A549 (cell line): Measurements from ENCODE around the gene POTEM. TPM values are rescaled to one million over a fixed set of nuclear protein-coding genes. Genes with fewer than 3 reads are reported as not detected.
"Not testable (repeated sequence)": the region's sequence is repeated elsewhere in the genome, so short reads cannot be mapped to it uniquely, and the experiment has no call there.

Source experiments
- ATAC-seq, 2 experiments: fragments of 200-7000 bp in 1 of 2; fragments of >200 bp in 1 of 2; cut with Nextera tagmentation in 1 of 2; cut with Tn5 transposase in 1 of 2; 3 replicates each; pipeline versions ENCODE4 v1.8.0 to v1.9.1; 2018 to 2020; ENCODE audit warnings: mild to moderate bottlenecking in 1 of 2, moderate library complexity in 1 of 2
- CTCF ChIA-PET: fragments of 300-600 bp; sonication (Branson Sonifier 250); formaldehyde crosslinking; extraction: SDS; loops from one replicate; lab custom pipeline; 2021; ENCODE audit warnings: antibody characterized with exemption, inconsistent platforms; lab: Yijun Ruan, JAX
- POLR2A ChIA-PET: fragments of 350-600 bp; formaldehyde crosslinking; extraction: SDS; loops from one replicate; lab custom pipeline; 2021; ENCODE audit warnings: antibody characterized with exemption, inconsistent platforms; lab: Yijun Ruan, JAX
- DNase-seq, 2 experiments: peaks; one replicate each; pipeline versions ENCODE4 v3.0.0 to v3.0.0-alpha.2; 2011 to 2016; ENCODE audit warnings: low read depth in 1 of 2, low spot score in 1 of 2
- FAIRE-seq: peaks from 2 replicates; lab custom pipeline; 2011; peaks lifted over from hg19 to GRCh38; lab: Jason Lieb, UNC
- H3K27ac ChIP-seq, 2 experiments: fragments of >200 bp; sonication (Bioruptor Twin); formaldehyde crosslinking; 3 replicates each; pipeline ENCODE4 v1.5.1; 2016 to 2017
- H3K4me1 ChIP-seq: fragments of >200 bp; sonication (Bioruptor Twin); formaldehyde crosslinking; 3 replicates; pipeline ENCODE4 v1.6.1; 2016
- H3K4me2 ChIP-seq: fragments of >200 bp; sonication (Bioruptor Twin); formaldehyde crosslinking; 3 replicates; pipeline ENCODE4 v1.6.1; 2016
- H3K4me3 ChIP-seq: fragments of >200 bp; sonication (Bioruptor Twin); formaldehyde crosslinking; 3 replicates; pipeline ENCODE4 v1.5.1; 2016
- H3K9me3 ChIP-seq: fragments of >200 bp; sonication (Bioruptor Twin); formaldehyde crosslinking; 3 replicates; pipeline ENCODE4 v1.6.1; 2016
- WGBS: methylation state at CpG from one replicate; pipeline ENCODE4 v1.1.6; 2017; ENCODE audit errors: missing lambda C conversion rate; 5-methylcytosine and 5-hydroxymethylcytosine counted together
- polyA minus RNA-seq: library from RNA; depleted of rRNA, polyadenylated mRNA; stranded (reverse); fragments of >200 nt; gene quantifications from 2 replicates; pipeline ENCODE4 v1.2.3, GENCODE V29; 2011; rRNA and poly(A)+ RNA removed
- polyA plus RNA-seq, 4 experiments: library from polyadenylated mRNA; depleted of rRNA in 3 of 4; stranded (reverse); fragments of >200 nt; fragmentation: RNase III in 1 of 4; extraction: RNeasy Plus Mini Kit Qiagen cat#74134 plus additional on column Dnase treatment in 1 of 4; gene quantifications; 2 replicates in 3 of 4; 3 replicates in 1 of 4; pipeline ENCODE4 v1.2.3, GENCODE V29; 2011 to 2017

The POTEM gene
- 0.04 TPM in 1 of 2 replicates, not detected in the other for polyA plus RNA-seq (2011; rRNA removed)
- polyA plus RNA-seq (2012; cell fraction: cytosol; rRNA removed), result not detected in 2 replicates
- polyA plus RNA-seq (2012; cell fraction: nucleus; rRNA removed), result 0.12 TPM in 1 of 2 replicates, not detected in the other
- not detected in 3 replicates for polyA plus RNA-seq (2017; fragmentation: RNase III; extraction: RNeasy Plus Mini Kit Qiagen cat#74134 plus additional on column Dnase treatment)
- not detected in 2 replicates for polyA minus RNA-seq

DNA sequence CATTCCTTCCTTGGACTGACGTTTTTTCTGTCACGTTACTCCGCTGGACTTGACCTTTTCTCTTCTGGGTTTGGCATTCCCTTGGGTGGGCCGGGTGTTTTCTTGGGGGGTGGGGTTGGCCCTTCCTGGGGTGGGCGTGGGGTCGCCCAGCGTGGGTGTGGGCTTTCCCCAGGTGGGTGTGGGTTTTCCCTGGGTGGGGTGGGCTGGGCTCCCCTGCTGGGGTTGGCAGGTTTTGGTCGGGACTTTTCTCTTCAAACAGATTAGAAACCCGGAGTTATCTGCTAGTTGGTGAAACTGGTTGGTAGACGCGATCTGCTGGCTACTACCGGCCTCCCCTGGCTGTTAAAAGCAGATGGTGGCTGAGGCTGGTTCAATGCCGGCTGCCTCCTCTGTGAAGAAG lies at the start of gene POTEM:
POTEM (plus strand) TSS at position 301 of the 400 bp plus-strand sequence; CDS start at position 353, 52 bp downstream.
- H3K27ac ChIP-seq, H3K4me1 ChIP-seq, DNase-seq, POLR2A ChIA-PET, H3K4me3 ChIP-seq, ATAC-seq, H3K4me2 ChIP-seq, FAIRE-seq, H3K9me3 ChIP-seq, CTCF ChIA-PET: not testable (repeated sequence)
- WGBS, result no CpG with 5 or more reads among the region's 13 CpGs

DNA sequence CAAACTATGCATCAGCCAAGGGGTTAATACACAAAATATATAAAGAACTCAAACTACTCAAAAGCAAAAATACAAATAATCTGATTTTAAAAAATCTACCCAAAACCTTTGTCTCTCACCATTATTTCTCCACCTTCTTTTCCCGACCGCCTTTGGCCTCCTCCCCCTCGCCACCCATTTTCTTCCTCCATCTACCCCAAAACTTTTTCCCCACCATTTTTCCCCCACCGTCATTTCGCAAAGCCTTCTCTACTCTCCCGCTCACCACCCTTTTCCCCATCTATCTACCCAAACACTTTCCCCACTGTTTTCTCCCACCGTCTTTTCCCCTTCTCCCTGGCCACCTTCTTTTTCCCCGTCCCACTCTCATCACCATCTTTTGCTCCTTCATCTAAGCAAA lies 48.9 kb upstream of the POTEM start:
- POLR2A ChIA-PET, H3K4me3 ChIP-seq, H3K4me1 ChIP-seq, FAIRE-seq, ATAC-seq, H3K9me3 ChIP-seq, H3K27ac ChIP-seq, DNase-seq, H3K4me2 ChIP-seq, CTCF ChIA-PET: not testable (repeated sequence)
- 20% methylated on average over 3 of the region's 8 CpGs for WGBS

DNA sequence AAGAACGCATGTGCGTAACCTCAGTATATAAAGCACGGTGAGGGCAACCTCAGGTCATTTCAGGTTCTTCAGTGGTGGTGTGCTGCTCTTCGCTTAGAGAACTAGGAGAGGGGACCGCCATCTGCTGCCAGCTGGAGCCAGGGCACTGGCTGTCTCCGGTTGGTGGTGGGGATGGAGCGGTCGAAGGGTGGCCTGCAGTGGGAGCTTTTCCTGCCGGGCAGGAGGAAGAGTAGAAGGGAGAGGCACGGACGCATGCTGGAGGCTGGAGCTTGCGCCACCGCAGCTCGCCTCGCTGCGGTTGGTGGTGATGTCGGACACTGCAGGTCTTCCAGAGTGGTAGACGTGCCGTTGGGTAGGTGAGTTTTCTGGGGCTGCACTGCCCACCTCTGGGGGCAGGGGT lies 47.2 kb upstream of the POTEM start:
- H3K9me3 ChIP-seq, CTCF ChIA-PET, H3K4me3 ChIP-seq, FAIRE-seq, POLR2A ChIA-PET, H3K27ac ChIP-seq, H3K4me1 ChIP-seq, H3K4me2 ChIP-seq, DNase-seq: not testable (repeated sequence)
- peak; percentile 63 to 85; a peak in 4 of 6 replicates for ATAC-seq
- 47% methylated on average over 5 of the region's 19 CpGs for WGBS

DNA sequence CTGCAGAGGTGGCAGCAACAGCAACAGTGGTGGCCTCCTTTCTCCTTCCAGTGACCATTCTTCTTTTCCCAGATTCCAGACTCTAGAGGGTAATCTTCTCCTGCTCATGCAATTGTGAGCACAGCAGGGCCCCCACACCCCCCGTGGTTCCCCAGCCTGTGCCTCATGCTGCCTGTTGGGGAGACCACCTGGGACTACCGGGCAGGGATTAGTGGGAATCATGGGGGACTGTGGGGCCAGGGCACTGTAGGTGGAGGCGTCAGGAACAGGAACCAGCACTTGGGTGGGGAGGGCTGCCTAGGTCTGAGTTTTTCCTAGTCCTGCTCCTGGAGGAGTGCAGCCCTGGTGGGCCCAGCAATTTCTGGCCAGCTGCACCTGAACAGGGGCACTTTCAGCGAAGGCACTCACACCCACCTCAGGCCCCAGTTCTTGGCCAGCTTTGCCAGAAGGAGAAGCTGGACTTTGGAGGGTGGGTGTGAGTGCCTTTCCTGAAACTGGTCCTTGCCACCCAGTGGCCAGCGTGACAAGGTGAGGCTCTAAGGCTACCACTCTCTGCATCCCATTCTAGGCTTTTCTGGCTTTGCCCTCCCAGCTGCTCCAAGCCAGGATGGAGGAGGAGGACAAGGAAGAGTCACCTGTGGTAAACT lies 46.1 kb upstream of the POTEM start:
- CTCF ChIA-PET, result not testable (repeated sequence)

DNA sequence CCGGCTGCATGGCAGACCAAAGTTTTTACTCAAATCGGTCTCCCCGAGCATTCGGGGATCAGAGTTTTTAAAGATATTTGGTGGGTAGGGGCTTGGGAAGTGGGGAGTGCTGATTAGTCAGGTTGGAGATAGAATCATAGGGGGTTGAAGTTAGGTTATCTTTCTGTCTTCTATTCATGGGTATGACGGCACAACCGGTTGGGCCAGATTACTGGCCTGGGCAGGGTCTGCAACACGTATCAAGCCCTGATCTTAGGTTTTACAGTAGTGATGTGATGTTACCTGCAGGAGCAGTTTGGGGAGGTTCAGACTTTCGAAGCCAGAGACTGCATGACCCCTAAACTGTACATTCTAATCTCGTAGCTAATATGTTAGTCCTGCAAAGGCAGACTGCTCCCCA lies 30.4 kb upstream of the POTEM start:
- H3K4me2 ChIP-seq, H3K27ac ChIP-seq, H3K4me1 ChIP-seq, FAIRE-seq, POLR2A ChIA-PET, H3K4me3 ChIP-seq, DNase-seq, CTCF ChIA-PET, H3K9me3 ChIP-seq, ATAC-seq: not testable (repeated sequence)
- 35% methylated on average over 3 of the region's 9 CpGs for WGBS

More for the DNA sequence above, 46.1 kb upstream of the POTEM start:
- POLR2A ChIA-PET, DNase-seq, H3K4me1 ChIP-seq, H3K4me3 ChIP-seq, FAIRE-seq, H3K27ac ChIP-seq, H3K4me2 ChIP-seq, H3K9me3 ChIP-seq: not testable (repeated sequence)
- 9% methylated on average over 2 of the region's 5 CpGs for WGBS
- peak; percentile 4 to 16; a peak in 2 of 6 replicates for ATAC-seq

DNA sequence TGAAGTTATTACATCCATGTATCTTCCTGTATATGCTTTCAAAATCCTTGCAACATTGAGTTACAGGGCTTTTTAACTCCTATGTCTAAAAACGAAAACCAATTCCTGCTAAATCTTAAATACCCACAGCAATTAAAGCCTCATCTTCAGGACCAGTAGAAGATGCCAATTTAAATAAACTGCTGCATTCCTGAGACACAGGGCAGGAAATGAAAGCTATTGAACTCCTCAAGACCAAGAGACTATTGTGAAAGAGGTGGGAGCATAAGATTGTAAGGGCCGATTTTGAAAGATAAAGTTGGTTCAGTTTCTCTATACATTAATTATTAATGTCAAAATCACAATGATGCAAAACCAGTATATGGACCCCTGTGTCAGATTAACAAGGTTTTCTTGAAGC lies 28.5 kb upstream of the POTEM start:
- POLR2A ChIA-PET, H3K4me3 ChIP-seq, H3K9me3 ChIP-seq, ATAC-seq, H3K4me2 ChIP-seq, FAIRE-seq, DNase-seq, H3K27ac ChIP-seq, H3K4me1 ChIP-seq, CTCF ChIA-PET: not testable (repeated sequence)
- WGBS, result no CpG with 5 or more reads among the region's 2 CpGs

DNA sequence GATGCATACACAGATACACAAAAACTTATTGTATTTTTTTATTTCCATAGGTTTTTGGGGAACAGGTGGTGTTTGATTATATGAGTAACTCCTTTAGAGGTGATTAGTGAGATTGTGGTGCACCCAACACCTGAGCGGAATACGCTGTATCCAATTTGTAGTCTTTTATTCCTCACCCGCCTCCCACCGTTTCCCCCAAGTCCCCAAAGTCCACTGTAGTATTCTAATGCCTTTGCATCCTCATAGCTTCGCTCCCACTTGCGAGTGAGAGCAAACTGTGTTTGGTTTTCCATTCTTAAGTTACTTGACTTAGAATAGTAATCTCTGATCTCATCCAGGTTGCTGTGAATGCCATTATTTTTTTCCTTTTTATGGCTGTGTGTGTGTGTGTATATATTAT lies 17.3 kb upstream of the POTEM start:
- H3K4me1 ChIP-seq, DNase-seq, H3K4me3 ChIP-seq, ATAC-seq, H3K4me2 ChIP-seq, CTCF ChIA-PET, FAIRE-seq, H3K27ac ChIP-seq, H3K9me3 ChIP-seq, POLR2A ChIA-PET: not testable (repeated sequence)
- WGBS, result 45% methylated on average over 4 of the region's 6 CpGs

DNA sequence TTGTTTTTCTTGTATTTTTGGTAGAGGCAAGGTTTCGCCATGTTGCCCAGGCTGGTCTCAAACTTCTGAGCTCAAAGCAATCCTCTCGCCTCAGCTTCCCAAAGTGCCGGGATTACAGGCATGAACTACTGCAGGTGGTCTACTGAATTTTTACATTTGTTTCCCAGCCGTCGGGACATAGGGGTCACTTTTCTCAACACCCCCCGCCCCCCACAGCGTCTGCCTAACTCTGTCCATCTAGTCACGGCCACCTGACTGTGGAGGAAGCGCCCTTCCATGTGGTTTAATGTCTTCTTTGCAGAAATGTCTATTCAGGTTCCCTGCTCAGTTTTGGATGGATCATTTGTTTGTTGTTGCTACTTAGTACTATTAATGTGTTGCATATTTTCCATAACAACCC lies 14.1 kb upstream of the POTEM start:
- H3K4me2 ChIP-seq, H3K4me3 ChIP-seq, DNase-seq, ATAC-seq, POLR2A ChIA-PET, FAIRE-seq, CTCF ChIA-PET, H3K4me1 ChIP-seq, H3K27ac ChIP-seq, H3K9me3 ChIP-seq: not testable (repeated sequence)
- WGBS, result 18% methylated on average over 9 of the region's 9 CpGs

DNA sequence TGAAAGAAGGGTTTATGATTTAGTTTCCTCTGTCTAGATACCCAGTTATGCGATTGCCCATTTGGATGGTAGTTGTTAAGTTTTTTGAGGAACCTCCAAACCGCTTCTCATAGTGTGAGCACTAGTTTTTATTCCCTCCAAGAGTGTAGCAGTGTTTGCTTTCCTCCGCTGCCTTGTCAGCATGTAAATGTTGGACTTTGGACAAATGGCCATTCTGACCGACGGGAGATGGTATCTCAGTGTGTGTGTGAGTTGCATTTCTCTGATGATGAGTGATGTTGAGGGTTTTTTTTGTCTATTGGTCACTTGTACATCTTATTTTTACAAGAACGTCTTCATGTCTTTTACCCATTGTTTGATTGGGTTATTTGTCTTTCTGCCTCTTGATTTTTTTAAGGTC lies 11.4 kb upstream of the POTEM start:
- 7% methylated on average over 6 of the region's 6 CpGs for WGBS
- FAIRE-seq, H3K4me1 ChIP-seq, POLR2A ChIA-PET, CTCF ChIA-PET, DNase-seq, H3K27ac ChIP-seq, ATAC-seq, H3K4me2 ChIP-seq, H3K4me3 ChIP-seq, H3K9me3 ChIP-seq: not testable (repeated sequence)

DNA sequence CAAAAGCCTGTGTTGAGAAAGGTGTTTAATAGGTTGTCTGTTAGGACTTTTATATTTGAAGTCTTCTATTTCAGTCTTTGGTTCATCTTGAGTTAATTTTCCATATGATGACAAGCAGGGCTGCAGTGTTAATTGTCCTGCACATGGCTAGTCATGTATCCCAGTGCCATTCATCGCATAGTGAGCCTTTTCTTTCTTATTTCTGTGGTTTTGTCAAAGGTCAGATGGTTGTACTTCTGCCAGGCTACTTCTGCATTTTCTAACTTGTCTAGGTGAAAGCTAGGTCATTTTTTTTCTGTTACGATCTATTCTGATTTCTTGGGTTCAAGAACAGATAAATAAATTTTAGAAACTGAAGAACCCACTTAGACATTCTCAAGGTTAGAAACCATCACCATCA lies 5.7 kb upstream of the POTEM start:
- H3K4me3 ChIP-seq, POLR2A ChIA-PET, FAIRE-seq, H3K4me2 ChIP-seq, H3K27ac ChIP-seq, DNase-seq, ATAC-seq, H3K4me1 ChIP-seq, H3K9me3 ChIP-seq, CTCF ChIA-PET: not testable (repeated sequence)
- 0% methylated on average over 1 of the region's 2 CpGs for WGBS

DNA sequence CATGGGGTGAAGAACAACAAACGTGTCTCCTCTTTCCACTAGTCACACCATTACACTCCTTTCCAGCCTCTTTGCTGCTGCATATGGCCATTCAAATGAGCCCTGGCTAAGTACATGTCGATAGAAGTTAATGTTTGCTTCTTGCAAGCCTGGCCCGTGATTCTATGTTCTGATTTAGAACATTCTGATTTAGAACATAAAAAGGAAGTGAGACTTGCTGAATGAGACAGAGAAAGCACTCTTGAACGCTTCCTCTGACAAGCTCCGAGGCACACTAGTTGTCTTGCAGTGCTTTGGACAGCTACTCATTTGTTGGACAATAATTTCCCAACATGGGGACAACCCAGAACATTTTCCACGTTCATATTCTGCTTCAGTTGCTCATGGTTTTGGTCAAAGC lies 5.1 kb upstream of the POTEM start:
- FAIRE-seq, CTCF ChIA-PET: not testable (repeated sequence)
- WGBS, result no CpG with 5 or more reads among the region's 6 CpGs

More for the DNA sequence above, 5.1 kb upstream of the POTEM start:
- H3K9me3 ChIP-seq, DNase-seq, ATAC-seq, POLR2A ChIA-PET, H3K4me3 ChIP-seq, H3K4me2 ChIP-seq, H3K27ac ChIP-seq, H3K4me1 ChIP-seq: not testable (repeated sequence)
